ENCODE data around the gene NFIA. TPM values are rescaled to one million over a fixed set of nuclear protein-coding genes. Genes with fewer than 3 reads are reported as not detected.
"Not testable (repeated sequence)": the region's sequence is repeated elsewhere in the genome, so short reads cannot be mapped to it uniquely, and the experiment has no call there.

The NFIA gene
- polyA plus RNA-seq, 4 donors, result 12.0 to 62.2 (median 21.4) TPM

DNA sequence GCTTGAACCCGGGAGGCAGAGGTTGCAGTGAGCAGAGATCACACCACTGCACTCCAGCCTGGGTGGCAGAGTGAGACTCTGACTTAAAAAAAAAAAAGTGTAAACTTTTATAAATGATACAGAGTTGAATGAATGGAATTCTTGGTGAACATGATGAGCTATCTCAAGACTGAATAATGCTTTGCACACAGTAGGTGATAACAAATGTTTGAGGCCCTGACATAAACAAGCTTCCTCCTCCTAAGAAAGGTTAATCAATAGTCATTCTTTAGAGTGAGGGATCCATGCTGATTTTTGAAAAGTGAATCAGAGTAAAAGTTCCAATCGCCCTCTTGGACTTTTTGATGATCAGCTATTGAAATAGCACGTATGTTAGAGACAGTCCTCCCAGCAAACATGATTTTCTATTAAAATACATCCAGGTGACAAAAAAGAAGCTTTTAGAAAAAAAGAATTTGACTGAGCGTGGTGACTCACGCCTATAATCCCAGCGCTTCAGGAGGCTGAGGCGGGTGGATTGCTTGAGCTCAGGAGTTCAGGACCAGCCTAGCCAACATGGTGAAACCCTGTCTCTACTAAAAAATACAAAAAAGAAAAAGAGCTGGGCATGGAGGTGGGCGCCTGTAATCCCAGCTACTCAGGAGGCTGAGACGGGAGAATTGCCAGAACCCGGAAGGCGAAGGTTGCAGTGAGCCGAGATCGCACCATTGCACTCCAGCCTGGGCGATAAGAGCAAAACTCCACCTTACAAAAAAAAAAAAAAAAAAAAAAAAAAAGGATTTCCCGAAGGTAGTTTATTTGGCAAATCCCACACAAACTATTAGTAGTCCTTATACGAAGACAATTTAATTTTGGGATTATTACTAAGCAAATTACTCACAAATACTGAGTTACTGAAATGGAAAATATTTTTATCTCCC lies 181.8 kb downstream of the NFIA start:
- no peak for DNase-seq (ENCODE audit: low read depth in 4 of 4, low spot score in 3 of 4)

DNA sequence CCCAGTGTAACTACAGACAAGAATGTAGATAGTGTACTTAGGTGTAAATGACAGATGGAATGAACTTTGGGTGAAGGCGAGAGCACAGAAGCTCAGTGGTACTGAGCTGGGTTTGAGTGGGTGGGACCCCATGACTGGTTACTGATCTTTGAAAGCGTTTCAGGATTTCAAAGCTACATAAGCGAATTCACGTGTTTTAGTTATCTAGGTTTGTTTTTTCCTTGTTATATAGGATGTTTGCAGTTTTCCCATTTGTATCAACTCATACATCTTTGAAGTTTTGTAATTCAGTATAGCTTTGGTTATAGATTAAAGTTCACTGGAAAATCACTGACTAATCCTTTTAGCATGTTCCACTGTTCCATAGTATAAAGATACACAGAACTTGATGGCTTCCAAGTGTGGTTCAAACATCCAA lies 182.5 kb downstream of the NFIA start:
- DNase-seq (ENCODE audit: low read depth in 4 of 4, low spot score in 3 of 4), result no peak

DNA sequence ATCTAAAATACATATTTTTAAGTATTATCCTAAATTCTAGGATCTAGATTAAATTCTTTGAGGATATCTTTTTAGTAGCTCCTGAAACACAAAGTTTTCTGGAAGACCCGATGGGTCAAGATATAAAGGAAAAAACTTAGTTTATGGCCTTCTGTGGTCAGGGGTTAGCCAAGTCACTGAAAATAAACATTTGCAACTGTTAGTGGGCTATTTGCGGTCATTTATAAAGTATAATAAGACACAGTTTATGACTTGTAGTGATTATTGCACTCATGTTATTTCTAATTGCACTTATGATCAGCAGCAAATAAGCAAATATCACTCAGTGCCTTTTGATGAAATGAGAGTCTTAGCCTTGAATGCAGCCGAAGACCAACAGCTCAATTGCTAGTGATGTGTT lies 183.3 kb downstream of the NFIA start:
- no peak for DNase-seq (ENCODE audit: low read depth in 4 of 4, low spot score in 3 of 4)

DNA sequence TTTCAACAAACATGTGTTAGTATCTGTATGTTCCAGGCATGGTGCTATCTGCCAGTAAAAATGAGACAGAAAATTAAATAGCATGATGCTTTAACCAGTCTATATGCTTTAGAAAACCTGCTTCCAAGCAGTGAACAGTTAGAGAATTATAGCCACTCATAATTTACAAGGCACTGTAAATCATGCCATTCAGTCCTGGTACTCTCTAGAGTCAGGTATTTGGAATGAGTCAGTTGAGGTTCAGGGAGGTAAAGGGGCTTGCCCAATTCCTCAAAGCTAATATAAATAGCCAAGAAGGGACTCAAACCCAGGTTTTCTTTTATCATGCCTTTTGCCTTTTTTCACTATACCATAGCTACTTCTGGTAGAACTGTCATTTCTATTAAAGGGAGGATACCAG lies 184.4 kb downstream of the NFIA start:
- DNase-seq (ENCODE audit: low read depth in 4 of 4, low spot score in 3 of 4), result no peak

DNA sequence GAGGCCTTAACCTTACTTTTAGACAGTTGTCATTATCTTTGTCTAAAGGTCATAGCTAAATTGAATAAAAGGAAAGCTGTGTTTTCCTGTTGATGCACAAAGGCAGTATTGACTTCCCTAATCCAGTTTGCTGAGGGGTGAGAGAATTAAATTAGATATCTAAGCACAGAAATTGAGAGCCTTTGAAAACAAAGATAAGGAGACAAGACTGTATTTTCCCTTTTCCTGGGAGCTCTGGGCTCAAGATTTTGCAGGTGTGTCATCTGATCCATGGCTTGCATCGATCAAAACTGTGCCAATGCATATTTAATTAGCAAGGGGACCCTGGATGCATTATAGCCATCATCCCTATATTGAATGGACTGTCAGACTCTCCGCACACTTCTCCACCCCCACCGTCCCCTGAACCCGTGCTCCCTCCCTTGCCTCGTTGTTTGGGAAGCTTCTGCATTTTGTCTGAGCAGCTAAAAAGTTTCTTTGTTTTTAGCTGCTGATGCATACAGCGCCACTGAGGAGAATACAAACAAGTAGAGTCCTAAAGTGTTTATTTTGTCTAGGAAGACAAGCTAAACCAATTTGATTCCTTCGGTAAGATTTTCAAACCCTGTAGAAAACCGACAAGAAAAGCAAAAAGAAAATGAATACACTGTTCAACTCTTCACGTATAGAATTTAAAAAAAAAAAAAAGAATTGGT lies 186.3 kb downstream of the NFIA start:
- DNase-seq (ENCODE audit: low read depth in 4 of 4, low spot score in 3 of 4), result no peak

DNA sequence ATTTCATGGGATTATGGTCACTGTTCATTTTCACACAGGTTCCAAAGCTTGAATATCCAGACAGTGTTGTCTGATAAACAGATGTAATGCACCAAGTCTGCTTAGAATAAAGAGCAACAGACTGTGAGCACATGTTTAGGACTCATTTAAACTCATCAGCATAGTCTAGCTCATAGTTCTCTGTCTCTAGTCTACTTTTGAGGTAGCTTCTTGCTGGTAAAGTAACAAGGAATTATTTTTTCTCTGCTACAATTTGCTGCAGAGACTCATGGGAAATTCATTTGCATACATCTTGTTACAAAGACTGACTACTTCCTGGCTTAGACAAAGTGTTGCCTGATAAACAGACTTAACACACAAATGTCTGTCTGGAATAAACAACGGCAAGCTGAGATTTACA lies 187.2 kb downstream of the NFIA start:
- no peak for DNase-seq (ENCODE audit: low read depth in 4 of 4, low spot score in 3 of 4)

DNA sequence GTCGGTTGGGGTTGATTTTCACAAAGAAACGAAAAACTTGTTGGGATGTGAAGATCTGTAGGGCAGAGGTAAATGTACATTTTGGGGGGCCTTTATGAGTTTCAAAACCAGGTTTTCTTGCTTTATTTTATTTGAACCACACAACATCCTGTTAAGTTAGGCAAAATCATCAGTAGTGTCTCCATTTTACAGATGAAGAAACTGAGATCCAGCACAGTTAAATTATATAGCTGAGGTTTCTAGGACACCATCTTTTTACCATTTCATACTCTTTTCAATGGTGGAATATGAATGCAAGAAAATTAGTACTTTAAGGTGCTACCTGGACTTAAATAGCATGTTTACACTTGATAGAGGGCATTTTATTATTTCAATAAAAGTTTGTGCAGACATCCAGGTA lies 187.7 kb downstream of the NFIA start:
- no peak for DNase-seq (ENCODE audit: low read depth in 4 of 4, low spot score in 3 of 4)

DNA sequence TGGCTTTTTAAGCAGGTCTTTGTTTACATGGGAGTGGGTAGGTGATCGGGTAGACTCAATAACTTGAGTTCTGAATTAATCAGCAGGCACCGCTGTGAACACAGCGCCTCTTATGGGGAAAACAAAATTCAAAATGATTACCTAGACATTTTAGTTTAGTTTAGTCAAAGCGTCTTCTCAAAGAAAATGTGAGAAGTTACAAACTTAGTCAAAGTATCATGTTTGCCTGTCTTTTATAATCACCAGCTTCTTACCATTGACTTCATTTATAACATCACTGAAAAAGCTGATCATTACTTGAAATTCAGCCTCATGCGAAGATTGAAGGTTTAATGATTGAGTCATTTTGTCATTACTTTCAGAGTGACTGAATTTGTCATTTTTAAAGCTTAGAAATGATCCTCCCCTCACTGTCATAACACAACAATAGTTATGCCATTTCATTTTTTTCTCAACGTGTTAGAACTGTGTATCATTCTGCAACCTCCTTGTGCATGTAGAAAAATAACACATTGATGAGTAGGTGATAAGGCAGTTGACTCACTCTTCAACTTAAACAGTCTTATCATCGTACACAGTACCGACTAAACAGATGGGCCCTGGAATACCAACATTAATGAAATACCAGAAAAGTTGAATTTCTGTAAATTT lies 188.5 kb downstream of the NFIA start:
- DNase-seq (ENCODE audit: low read depth in 4 of 4, low spot score in 3 of 4), result no peak

DNA sequence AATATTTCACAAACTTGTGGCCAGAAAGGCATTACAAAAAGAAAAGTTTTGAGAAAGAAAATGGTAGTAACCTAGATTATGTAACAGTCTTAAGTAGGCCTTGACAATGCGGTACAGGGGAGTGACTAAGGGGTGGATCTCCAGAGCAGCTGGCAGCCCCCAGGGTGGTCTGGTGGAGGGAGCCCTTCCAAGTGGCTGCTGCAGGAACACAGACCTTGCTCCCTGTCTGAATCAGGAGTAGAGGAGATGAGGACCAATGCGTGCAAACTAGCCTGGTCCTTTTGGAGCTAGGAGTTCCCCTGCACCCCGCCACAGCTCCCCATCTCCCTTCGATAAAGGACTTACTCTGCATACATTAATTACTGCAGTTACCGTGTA lies 189.0 kb downstream of the NFIA start:
- DNase-seq (ENCODE audit: low read depth in 4 of 4, low spot score in 3 of 4), result no peak

DNA sequence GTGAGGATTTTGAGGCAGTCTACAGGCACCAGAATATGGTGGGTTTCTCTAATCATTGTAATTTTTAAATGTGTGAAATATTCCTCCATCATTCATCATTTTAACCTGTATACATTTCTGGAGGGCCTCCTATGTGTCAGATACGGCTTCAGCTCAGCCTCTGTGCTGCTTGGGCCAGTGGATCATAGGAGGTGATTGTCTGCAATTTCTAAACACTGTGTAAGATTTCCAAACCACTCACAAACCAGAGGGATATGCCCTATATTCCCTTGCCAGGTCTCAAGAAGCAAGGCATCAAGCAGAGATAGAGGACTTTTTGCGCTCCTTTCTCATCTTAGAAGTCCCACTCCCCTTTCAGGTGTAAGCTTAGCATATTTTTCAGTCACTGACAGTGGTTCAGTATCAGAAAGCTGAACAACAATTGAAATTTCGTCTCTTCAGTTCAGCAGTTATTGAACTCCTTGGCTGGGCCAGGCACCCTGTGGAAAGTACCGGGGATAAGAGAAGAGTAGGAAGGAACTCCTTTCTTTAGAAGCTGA lies 190.9 kb downstream of the NFIA start:
- no peak for DNase-seq (ENCODE audit: low read depth in 4 of 4, low spot score in 3 of 4)

DNA sequence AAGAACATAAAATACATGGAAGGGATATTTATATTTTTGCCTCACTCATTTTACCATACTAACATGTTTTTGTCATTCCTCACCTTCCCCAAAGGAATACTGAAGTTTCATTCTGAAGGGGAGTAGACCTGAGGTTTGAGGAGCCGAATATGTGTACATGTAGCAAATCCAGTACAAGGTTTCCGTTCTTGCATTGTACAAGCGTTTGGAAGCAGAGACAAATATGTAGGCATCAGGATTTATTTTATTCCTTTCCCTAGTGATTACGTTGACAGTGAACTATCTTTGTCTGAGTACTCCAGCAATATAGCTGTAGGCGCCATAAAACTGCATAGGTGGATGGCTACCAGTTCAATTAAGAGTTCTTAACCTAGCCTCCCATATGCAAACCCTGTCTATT lies 191.5 kb downstream of the NFIA start:
- no peak for DNase-seq (ENCODE audit: low read depth in 4 of 4, low spot score in 3 of 4)

DNA sequence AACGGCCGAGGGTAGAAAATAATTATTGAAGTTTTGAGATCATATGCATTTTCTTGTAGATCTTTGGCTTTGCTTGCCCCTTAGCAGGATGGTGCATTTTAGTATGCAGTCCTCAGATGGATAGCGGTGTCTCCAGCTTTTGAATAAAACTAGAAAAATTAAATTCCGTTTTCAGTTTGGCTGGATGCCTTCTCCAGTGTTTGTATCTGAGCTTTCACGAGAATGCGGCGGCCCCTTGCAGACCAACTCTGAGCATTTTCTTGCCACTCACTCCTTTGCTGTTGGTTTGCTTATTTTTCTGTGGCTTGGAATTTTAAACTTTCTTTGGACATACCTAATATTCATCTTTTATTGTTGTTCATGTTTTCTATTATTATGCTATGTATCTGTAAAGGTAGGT lies 192.6 kb downstream of the NFIA start:
- no peak for DNase-seq (ENCODE audit: low read depth in 4 of 4, low spot score in 3 of 4)

DNA sequence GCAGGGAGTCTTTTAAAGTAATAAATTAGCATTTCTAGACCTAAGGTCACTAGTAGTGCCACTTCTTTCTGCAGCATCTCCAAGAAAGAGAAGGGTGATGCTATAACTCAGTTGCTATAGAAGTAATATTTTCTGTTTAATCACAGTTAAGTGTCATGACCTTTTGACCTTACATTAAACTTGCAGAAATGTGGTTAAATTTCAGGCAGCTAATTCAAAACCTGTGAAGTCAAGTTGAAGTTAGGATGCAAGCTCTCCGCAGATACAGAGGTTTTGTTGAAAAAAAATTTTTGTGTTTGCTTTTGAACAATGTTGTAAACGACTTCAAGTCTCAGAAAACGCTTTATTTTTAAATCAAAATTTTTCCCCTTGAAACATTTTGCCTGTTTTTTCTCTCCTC lies 193.9 kb downstream of the NFIA start:
- no peak for DNase-seq (ENCODE audit: low read depth in 4 of 4, low spot score in 3 of 4)

DNA sequence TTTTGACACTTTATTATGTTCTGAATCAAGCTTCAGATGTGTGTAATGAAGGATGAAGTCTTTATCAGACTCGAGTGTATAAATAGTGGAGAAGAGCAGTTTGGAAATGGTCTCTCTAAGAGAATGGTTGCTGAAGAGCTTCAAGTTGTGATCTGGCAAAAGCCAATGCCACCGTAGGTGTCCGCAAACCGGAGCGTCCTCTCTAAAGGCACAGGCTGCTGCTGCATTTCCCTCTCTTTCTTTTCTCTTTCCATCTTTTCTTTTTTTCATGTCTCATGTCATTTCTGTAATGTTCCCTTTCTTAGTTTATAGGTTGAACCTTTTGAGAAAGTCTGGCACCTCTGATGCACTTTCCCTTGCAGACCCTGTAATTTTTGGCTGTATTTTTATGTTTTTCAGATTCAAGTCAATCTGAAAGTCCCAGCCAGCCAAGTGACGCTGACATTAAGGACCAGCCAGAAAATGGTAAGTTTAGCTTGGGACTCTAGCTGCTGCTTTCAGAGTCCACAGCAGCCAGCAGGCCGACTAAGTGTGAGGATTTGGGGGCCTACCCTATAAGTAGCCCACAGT lies 194.8 kb downstream of the NFIA start:
- DNase-seq (ENCODE audit: low read depth in 4 of 4, low spot score in 3 of 4), result no peak

DNA sequence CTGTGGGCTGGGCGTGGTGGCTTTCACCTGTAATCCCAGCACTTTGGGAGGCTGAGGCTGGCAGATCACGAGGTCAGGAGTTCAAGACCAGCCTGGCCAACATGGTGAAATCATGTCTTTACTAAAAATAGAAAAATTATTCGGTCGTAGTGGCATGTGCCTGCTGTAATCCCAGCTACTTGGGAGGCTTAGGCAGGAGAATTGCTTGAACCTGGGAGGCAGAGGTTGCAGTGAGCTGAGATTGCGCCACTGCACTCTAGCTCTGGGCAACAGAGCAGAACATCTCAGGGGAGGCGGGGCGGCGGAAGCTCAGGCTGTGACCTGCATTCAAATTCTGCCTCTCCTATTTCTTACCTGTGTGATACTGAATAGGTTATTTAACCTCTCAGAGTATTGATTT lies 196.1 kb downstream of the NFIA start:
- not testable (repeated sequence) for DNase-seq (ENCODE audit: low read depth in 4 of 4, low spot score in 3 of 4)

DNA sequence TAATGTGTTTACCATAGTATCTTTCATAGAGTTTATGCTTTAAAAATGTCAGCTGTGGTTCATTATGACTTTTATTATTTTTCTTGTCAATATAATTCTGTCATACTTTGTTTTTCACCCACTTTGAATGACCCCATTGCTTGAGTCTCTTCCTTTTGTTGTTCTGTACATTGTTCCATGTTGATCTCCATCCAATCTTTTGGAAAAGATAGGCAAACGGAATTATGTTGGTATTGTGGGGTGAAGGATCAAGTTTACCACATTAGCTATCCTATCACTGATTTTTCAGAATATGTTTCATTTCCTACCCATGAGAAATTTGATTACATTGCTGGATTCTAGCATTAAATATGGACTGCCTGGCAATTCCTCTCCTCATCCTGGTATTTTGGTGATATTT lies 196.6 kb downstream of the NFIA start:
- no peak for DNase-seq (ENCODE audit: low read depth in 4 of 4, low spot score in 3 of 4)

DNA sequence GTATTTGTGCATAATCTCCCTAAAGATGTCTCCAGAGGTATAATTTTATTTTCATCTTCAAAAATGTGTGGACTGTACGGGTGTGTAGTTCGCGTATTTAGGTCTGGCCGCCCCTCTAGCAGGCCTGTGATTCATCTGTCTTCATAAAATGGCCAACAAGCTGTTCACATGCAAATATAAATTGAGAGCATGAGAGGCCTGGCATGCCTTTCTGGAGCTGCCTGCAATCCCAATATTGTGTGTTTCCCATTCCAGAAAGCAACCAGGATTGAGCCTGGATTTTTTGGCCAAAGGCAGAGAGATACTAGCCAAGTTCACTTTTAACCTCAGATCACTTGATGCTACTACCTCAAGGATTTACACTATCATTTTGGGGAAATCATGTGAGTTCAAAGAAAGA lies 197.2 kb downstream of the NFIA start:
- no peak for DNase-seq (ENCODE audit: low read depth in 4 of 4, low spot score in 3 of 4)

DNA sequence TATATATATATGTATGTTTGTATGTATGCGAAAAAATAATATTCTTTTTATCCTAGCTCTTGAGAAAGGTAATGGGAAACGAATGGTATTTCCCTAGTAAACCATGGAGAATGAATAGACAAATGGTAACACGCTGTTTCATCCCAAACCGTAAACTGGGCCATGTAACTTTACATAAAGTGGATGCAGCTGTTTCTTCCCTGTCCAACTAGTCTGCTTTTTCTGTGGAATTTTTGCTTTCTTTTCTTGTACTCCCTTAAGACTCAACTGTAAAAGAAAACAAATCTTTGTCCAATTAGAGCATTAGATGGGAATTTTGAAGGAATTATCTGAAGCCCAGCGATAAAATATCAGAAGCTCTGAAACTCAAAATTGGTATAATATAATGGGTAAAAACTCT lies 198.1 kb downstream of the NFIA start:
- DNase-seq (ENCODE audit: low read depth in 4 of 4, low spot score in 3 of 4), result no peak

DNA sequence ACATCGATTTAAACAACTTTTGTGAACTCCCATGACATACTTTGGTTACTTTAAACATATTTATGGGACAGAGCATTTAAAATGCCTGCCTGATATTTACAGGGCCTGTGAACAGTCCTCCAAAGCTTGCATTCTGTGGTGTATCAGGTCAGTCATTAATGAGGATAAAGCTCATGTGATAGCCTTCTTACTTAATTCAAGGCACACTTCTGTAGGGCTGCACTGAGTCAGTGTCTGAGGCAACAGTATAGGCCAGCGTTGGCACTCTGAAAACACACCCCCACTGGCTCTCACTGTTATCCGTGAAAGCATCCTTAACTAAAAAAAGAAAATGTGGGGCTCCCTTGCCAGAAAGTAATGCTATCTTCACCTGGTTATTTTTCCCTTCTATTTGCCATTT lies 200.0 kb downstream of the NFIA start:
- DNase-seq (ENCODE audit: low read depth in 4 of 4, low spot score in 3 of 4), result no peak

DNA sequence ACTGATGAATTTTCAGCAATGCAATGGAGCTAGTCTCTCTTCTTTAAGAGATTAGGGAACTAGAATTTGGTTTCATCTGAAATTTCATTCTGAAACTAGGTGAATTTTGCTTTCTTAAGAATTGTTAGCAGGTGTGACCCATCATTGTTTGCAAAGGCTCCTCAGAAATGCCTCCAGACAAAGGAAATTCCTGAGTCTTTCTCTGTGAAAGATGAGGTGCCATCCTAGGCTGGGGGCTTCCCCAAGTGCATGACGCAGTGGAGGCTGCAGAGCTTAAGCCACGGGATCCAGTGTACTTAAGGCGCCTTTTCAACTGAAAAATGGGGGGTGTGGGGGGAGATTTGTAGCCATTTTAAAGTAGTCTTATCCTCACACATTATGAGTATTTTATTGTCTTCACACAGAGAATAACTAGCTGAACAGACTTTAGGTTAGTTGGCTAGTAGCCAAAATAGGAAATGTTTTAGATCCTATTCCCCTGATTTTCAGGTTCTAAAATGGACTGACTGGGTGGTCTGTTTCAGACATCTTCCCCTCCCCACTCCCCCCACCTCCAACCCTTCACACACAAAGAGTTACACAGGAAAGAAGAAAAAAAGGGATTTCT lies 202.0 kb downstream of the NFIA start:
- DNase-seq (ENCODE audit: low read depth in 4 of 4, low spot score in 3 of 4), result no peak

DNA sequence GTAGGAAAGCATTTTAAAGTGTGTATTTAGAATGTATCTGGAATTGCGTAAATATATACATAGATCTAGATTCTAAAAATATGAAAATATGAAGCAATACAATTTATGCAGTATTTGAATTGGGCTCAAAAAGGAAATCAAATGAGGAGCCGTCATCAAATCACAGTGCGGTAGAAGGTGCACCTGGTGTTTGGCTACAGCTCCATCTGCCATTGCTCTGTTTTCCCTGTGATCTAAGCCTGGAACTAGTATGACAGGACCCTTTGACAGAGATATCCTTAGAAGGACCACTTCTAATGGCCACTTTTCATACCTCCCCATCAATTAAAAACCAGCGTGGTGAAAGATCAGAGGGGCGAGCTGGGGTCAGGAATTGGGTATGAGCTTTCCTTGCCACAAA lies 202.6 kb downstream of the NFIA start:
- DNase-seq (ENCODE audit: low read depth in 4 of 4, low spot score in 3 of 4), result no peak
